OCI-LY7 (cell line): ENCODE measurements around the gene SLC35A1. TPM values are rescaled to one million over a fixed set of nuclear protein-coding genes. Genes with fewer than 3 reads are reported as not detected.

Source experiments
- BruUV-seq: library from RNA; stranded (reverse); fragments of 400-500 nt; replicated peaks from 2 replicates; lab custom pipeline; 2021; lab: Mats Ljungman, UMichigan
- CTCF ChIA-PET: fragments of 300-600 bp; sonication (Branson Sonifier 250); formaldehyde crosslinking; loops from one replicate; lab custom pipeline; 2022; ENCODE audit warnings: antibody characterized with exemption; ENCODE audit not compliant: unreplicated experiment; lab: Charles Lee
- POLR2A ChIA-PET: fragments of 300-600 bp; sonication (Branson Sonifier 250); formaldehyde crosslinking; loops from one replicate; lab custom pipeline; 2022; ENCODE audit warnings: antibody characterized with exemption; lab: Charles Lee
- DNase-seq: peaks from one replicate; pipeline ENCODE4 v3.0.0-alpha.2; 2015; ENCODE audit warnings: low spot score
- H2AFZ ChIP-seq: fragments of 200-600 bp; sonication (generic), shearing (Covaris generic); 2 replicates; pipeline ENCODE4 v1.6.1; 2014; ENCODE audit warnings: mild to moderate bottlenecking, antibody characterized with exemption, low read length, moderate library complexity
- H3K27ac ChIP-seq: fragments of 200-600 bp; sonication (generic); 2 replicates; pipeline ENCODE4 v1.5.1; 2014; ENCODE audit warnings: mixed run types, low read depth, mild to moderate bottlenecking, moderate library complexity, low read length, inconsistent platforms; ENCODE audit not compliant: poor library complexity, severe bottlenecking
- H3K36me3 ChIP-seq: fragments of 200-600 bp; sonication (generic); 2 replicates; pipeline ENCODE4 v1.6.1; 2014; ENCODE audit warnings: mild to moderate bottlenecking, antibody characterized with exemption, low read length, moderate library complexity, mixed read lengths; ENCODE audit not compliant: insufficient read depth
- H3K4me1 ChIP-seq: fragments of 200-600 bp; sonication (generic); 2 replicates; pipeline ENCODE4 v1.5.1; 2014; ENCODE audit warnings: mild to moderate bottlenecking, low read length; ENCODE audit not compliant: insufficient read depth, poor library complexity, severe bottlenecking
- H3K4me2 ChIP-seq: fragments of 200-600 bp; sonication (generic); 2 replicates; pipeline ENCODE4 v1.6.1; 2014; ENCODE audit warnings: mild to moderate bottlenecking, low read length
- H3K4me3 ChIP-seq: fragments of 200-600 bp; sonication (generic); 2 replicates; pipeline ENCODE4 v1.5.1; 2014; ENCODE audit warnings: mild to moderate bottlenecking, low read depth, low read length; ENCODE audit not compliant: poor library complexity, severe bottlenecking
- H3K79me2 ChIP-seq: fragments of 200-600 bp; sonication (generic); 2 replicates; pipeline ENCODE4 v1.6.1; 2016; ENCODE audit warnings: low read depth, mild to moderate bottlenecking, low read length, moderate library complexity, mixed read lengths; ENCODE audit not compliant: insufficient read depth
- H3K9me2 ChIP-seq: fragments of 200-600 bp; sonication (generic); 2 replicates; pipeline ENCODE4 v1.6.1; 2016; ENCODE audit warnings: mild to moderate bottlenecking, low read length, mixed read lengths; ENCODE audit not compliant: insufficient read depth
- H3K9me3 ChIP-seq: fragments of 200-600 bp; sonication (generic); 2 replicates; pipeline ENCODE4 v1.6.1; 2014; ENCODE audit warnings: mild to moderate bottlenecking, mixed run types, low read length, mixed read lengths
- H4K20me1 ChIP-seq: fragments of 200-600 bp; sonication (generic); 2 replicates; pipeline ENCODE4 v1.6.1; 2014; ENCODE audit warnings: mild to moderate bottlenecking, antibody characterized with exemption, low read length, moderate library complexity, mixed read lengths; ENCODE audit not compliant: insufficient read depth
- CTCF ChIP-seq: fragments of 200-600 bp; sonication (generic); conservative IDR thresholded peaks from 2 replicates; pipeline ENCODE4 v1.5.1; 2014; ENCODE audit warnings: mild to moderate bottlenecking, antibody characterized with exemption, low read length, moderate library complexity, mixed read lengths
- EZH2phosphoT487 ChIP-seq: fragments of 200-600 bp; sonication (generic); IDR thresholded peaks from 2 replicates; pipeline ENCODE4 v1.6.1; 2018; ENCODE audit warnings: low read depth, borderline replicate concordance, mild to moderate bottlenecking, mixed run types, antibody characterized with exemption, low read length, moderate library complexity, mixed read lengths
- intact Hi-C: fragments of 100-400 bp; cut with micrococcal nuclease; formaldehyde crosslinking; loops from one replicate; pipeline ENCODE4 v1.10.0; 2022; ENCODE audit not compliant: unreplicated experiment
- total RNA-seq, 2 experiments: library from RNA; depleted of rRNA in 1 of 2; stranded (reverse); fragments of >200 nt in 1 of 2; shearing (Covaris generic) in 1 of 2; gene quantifications; 2 replicates each; pipeline ENCODE4 v1.2.3, GENCODE V29; 2014 to 2022

Gene SLC35A1
- total RNA-seq, 2 experiments from 2014 or later, result 17.0 to 22.4 TPM

GRCh38 chr6:87529221-87529620, 56.4 kb downstream of the SLC35A1 start:
- no peaks in the 10 kb centered on the region for H4K20me1 ChIP-seq
- ChIA-PET CTCF (no interaction called here), POLR2A (interaction anchor here (0.5 kb wide), 1 partner anchor 225 kb away, joined by 6 read pairs; no protein-coding TSS in a partner anchor)
- H3K9me3 ChIP-seq, result no peaks in the 10 kb centered on the region
- H3K9me2 ChIP-seq, result no peaks in the 10 kb centered on the region
- no peaks in the 10 kb centered on the region for H3K79me2 ChIP-seq
- intact Hi-C loops, result no loop called here
- no peak overlapping the region for H3K4me3 ChIP-seq
- no TSS peak for BruUV-seq
- peaks cover 68% of the 10 kb centered on the region for H3K36me3 ChIP-seq
- H3K4me2 ChIP-seq, result no peak overlapping the region
- no peak for DNase-seq
- H3K27ac ChIP-seq, result no peak overlapping the region
- no peak overlapping the region for H2AFZ ChIP-seq
- no peak for TF ChIP-seq CTCF
- TF ChIP-seq EZH2phosphoT487, result no peak
- H3K4me1 ChIP-seq, result no peaks in the 10 kb centered on the region

DNA sequence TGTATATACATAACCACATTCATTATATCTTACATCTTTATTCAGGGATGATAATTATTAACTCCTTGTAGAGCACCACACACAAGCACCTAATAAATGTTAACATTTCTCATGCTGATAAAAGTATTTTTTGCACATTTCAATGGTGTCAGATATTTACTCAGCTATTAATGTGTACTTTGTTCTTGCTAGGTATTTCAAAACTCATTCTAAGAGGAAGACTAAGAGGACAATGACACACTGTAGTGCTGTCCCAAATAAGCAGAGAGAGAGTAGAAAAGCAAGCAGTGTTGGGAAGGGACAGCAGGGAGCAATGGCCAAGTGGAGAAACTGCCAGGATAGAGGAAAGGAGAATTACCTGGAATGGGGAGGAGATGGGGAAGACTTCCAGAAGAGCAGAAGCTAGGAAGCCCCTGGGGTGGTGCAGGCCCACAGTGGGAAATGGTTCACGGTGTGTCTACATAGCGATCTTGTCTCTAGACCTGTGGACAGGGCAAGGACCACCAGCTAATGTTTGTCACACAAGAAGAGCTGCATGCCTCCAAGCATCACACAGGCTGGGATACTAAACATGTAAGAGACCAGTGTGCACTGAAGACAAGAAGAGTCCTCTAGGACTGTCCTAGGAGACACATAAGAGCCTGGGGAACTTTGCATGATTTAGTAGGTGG, 61.7 kb downstream of the SLC35A1 start:
- no peaks in the 10 kb centered on the region for H4K20me1 ChIP-seq
- H3K9me2 ChIP-seq, result no peaks in the 10 kb centered on the region
- no peaks in the 10 kb centered on the region for H3K4me1 ChIP-seq
- no TSS peak for BruUV-seq
- H3K4me3 ChIP-seq, result no peak overlapping the region
- H3K79me2 ChIP-seq, result no peaks in the 10 kb centered on the region
- TF ChIP-seq CTCF (no peak), EZH2phosphoT487 (no peak)
- ChIA-PET POLR2A (interaction anchor here (0.5 to 0.7 kb wide), 3 partner anchors 12 to 733 kb away, joined by 3 to 4 read pairs (median 3); no protein-coding TSS in a partner anchor), CTCF (no interaction called here)
- no peak overlapping the region for H3K4me2 ChIP-seq
- no peak overlapping the region for H2AFZ ChIP-seq
- peaks cover 5% of the 10 kb centered on the region for H3K9me3 ChIP-seq
- H3K27ac ChIP-seq, result no peak overlapping the region
- peaks cover 42% of the 10 kb centered on the region for H3K36me3 ChIP-seq
- intact Hi-C loops, result loop anchor here (5.0 kb wide), 1 partner anchor 88 kb away; no protein-coding TSS in a partner anchor
- no peak for DNase-seq

DNA sequence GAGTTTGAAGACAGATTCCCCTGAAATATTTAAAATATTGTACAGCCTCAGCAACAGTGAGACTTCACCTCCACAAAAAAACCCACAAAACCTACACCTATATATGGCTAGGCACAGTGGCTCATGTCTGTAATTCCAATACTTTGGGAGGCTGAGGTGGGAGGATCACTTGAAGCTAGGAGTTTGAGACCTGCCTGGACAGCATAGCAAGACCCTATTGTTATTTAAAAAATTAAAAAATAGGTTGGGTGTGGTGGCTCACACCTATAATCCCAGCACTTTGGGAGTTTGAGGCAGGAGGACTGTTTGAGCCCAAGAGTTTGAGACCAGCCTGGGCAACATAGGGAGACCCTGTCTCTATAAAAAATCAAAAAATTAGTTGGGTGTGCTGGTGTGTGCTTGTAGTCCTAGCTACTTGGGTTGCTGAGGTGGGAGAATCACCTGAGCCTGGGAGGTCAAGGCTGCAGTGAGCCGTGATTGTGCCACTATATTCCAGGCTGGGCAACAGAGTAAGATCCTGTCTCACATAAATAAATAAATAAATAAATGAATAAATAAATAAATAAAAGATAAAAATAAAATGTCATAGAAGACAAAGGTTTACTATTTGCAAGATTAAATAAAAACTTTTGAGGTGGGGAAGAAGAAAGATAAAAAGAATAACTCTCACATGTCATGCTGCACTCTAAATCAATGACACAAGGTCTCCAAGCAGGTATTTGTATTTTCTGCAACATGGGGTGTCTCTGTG, 65.9 kb downstream of the SLC35A1 start:
- CTCF ChIA-PET, result no interaction called here
- no TSS peak for BruUV-seq
- intact Hi-C loops, result no loop called here

More for the DNA sequence above, 65.9 kb downstream of the SLC35A1 start:
- H3K27ac ChIP-seq, result no peak overlapping the region
- no peak overlapping the region for H3K4me3 ChIP-seq
- TF ChIP-seq CTCF (no peak), EZH2phosphoT487 (no peak)
- no peaks in the 10 kb centered on the region for H3K79me2 ChIP-seq
- H3K4me1 ChIP-seq, result no peaks in the 10 kb centered on the region
- H3K9me2 ChIP-seq, result no peaks in the 10 kb centered on the region
- no peak overlapping the region for H3K4me2 ChIP-seq
- peaks cover 61% of the 10 kb centered on the region for H3K36me3 ChIP-seq
- POLR2A ChIA-PET, result no interaction called here
- peaks cover 20% of the 10 kb centered on the region for H3K9me3 ChIP-seq
- H2AFZ ChIP-seq, result no peak overlapping the region
- DNase-seq, result no peak
- H4K20me1 ChIP-seq, result no peaks in the 10 kb centered on the region
